HL-60/S4 (cell line): ENCODE measurements around the gene CNGB1.
"Not testable (repeated sequence)": the region's sequence is repeated elsewhere in the genome, so short reads cannot be mapped to it uniquely, and the experiment has no call there.

Experiments used
- in situ Hi-C: fragments of 300-500 bp; cut with MboI; formaldehyde crosslinking; loops from 2 replicates; pipeline ENCODE4 v1.14.3; 2022; ENCODE audit warnings: low sequenced_read_pairs

Gene CNGB1

DNA sequence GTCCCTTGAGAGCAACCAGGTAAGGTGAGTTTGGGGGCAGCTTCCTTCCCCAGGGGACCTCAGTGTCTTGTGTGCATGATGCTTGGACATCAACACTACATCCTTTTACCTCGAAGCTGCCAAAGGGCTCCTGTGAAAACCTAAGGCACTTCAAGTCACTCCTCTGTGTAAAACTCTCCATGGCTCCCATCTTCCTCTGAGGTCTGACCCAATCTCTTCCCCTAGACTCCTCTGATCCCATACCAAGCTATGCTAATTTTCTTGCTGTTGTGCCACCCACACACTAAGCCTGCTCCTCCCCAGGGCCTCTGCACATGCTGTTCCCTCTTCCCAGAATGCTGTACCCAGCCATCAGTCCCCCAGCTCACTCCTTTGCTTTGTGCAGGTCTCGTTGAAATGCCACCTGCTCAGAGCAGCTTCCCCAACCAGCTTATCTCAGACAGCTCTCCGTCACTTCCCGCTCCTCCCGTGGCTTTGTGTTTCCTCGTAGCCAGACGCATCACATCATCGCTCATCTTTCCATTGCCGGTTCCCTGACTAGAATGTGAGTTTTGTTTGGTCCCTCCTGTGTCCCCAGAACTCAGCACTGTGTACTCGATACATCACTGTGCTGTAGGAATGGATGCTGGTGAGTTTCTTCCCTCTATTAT lies 78.4 kb downstream of the CNGB1 start:
- in situ Hi-C loops = loop anchor here (10.0 kb wide), 1 partner anchor 112 kb away; the partner anchor contains the start of genes USB1 and ZNF319

GRCh38 chr16:57892041-57892440 lies 78.9 kb downstream of the CNGB1 start:
- in situ Hi-C loops = loop anchor here (10.0 kb wide), 1 partner anchor 113 kb away; the partner anchor contains the start of genes USB1 and ZNF319

DNA sequence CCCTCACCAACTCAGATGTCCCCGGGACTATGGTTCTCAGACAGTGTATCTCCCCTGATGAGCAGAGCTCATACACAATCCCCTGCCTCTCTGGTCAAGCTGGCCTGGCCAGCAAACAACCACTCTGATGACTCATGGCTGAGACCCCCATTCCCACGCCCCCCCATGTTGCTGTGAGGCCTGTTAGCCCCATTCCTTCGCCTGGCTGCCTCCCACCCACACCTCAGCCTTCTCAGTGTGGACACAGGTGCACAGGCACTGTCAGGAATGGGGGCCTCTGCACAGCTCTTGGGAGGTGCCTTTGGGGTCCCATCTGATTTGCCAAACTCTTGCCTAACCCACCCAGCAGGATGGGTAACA lies 80.2 kb downstream of the CNGB1 start:
- in situ Hi-C loops = loop anchor here (10.0 kb wide), 1 partner anchor 114 kb away; the partner anchor contains the start of genes USB1 and ZNF319

DNA sequence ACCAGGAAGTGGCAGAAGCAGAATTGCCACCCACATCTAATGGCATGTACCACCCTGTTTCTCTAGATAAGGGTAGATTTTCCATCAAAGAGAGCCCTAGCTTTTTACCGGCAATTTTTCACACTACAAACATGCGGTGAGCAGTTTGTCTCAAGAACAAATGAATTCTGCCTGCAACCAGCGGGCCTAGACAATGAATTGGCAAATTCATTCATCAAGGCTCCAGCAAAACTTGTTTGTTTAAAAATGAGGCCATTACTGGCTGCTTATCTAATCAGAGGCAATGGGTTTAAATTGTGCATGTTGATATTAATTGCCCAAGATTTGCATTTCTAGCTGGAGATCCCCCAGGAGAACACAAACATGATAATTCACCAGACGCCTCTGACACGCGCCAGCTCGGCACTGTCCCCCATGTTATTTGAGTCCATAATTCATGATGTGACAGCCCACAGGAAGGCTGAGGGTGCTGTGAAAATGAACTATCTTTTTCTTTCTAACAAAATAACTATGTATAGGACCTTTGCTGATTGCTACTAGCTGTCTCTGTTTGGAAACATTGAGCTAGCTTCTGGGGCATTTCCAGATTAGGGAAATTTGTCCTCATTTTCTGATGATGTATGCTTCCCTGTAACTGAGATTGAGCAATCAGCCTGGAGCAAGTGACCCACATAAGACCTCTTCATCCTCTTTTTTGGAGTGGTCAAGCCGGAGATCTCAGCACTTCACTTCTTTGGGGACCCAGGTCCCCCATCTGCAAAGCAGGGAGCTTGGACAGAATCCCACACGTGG lies 80.8 kb downstream of the CNGB1 start:
- in situ Hi-C loops = loop anchor here (10.0 kb wide), 1 partner anchor 115 kb away; the partner anchor contains the start of genes USB1 and ZNF319

DNA sequence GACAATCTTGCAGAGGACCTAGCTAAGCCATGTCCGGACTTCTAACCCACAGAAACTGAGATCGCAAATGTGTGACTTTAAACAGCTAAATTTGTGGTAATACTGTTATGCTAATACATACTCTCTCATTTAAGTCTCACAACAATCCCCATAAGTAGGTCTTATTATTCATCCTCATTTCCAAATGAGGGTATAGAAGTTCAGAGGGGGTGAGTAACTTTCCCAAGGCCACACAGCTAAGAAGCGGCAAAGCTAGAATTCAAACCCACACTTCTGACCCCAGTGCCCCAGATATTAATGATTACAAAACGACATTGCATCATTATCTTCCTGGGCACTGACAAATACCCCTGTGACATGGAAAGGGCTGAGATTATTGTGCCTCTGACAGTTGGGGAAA lies 81.4 kb downstream of the CNGB1 start:
- in situ Hi-C loops = no loop called here

DNA sequence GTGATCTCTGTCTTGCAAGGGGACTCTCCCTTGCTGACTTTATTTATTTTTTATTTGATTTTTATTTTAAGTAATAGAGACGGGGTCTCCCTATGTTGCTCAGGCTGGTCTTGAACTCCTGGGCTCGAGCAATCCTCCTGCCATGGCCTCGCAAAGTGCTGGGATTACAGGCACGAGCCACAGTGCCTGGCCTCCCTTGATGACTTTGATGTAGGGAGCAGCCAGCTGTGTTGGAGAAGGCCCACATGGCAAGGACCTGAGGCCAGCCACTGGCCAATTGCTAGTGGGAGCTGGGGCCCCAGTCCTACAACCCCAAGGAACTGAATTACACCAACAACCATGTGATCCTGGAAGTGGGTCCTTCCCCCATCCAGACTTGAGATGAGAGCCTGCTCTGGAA lies 81.8 kb downstream of the CNGB1 start:
- in situ Hi-C loops = no loop called here

GRCh38 chr16:57888128-57888527 lies 82.8 kb downstream of the CNGB1 start:
- in situ Hi-C loops = no loop called here

DNA sequence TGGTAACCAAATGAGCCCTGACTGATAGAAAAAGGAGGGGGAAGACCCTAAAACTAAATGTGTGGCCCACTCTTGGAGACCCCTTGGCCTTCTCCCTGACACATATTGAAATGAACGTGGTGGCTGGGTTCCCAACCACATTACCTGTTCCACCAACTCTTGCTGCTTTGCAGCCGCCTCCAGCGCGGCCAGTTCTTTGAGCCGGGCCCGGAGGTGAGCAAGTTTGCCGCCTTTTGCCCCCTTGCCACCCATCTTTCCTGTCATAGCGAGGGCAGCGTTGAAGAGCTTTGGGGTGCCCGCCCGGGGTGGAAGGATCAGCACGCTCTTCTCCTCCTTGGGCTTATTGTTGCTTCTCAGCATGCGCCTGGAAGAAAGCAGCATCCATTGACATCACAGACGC lies 83.2 kb downstream of the CNGB1 start:
- in situ Hi-C loops = no loop called here

DNA sequence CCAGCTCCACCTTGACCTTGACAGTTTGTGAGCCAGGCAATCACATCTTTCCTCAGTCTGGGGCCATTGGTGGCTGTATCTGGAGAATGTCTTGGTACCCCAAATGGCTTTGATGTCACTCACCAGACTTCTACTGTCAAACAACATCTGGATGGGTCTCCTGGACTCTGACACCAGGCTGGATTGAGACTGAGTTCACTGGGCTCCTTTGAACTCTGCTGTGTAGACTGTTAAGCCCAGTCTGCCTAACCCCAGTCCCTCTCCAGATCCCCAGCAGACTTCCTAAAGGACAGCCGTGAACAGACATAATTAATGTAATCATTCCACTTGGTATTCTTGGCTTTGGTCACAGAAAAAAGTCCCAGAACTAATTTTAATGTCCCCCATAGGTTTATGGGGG lies 84.5 kb downstream of the CNGB1 start:
- in situ Hi-C loops = no loop called here

- in situ Hi-C loops = no loop called here
Measured at GRCh38 chr16:57884655-57885133, 86.2 kb downstream of the CNGB1 start.

DNA sequence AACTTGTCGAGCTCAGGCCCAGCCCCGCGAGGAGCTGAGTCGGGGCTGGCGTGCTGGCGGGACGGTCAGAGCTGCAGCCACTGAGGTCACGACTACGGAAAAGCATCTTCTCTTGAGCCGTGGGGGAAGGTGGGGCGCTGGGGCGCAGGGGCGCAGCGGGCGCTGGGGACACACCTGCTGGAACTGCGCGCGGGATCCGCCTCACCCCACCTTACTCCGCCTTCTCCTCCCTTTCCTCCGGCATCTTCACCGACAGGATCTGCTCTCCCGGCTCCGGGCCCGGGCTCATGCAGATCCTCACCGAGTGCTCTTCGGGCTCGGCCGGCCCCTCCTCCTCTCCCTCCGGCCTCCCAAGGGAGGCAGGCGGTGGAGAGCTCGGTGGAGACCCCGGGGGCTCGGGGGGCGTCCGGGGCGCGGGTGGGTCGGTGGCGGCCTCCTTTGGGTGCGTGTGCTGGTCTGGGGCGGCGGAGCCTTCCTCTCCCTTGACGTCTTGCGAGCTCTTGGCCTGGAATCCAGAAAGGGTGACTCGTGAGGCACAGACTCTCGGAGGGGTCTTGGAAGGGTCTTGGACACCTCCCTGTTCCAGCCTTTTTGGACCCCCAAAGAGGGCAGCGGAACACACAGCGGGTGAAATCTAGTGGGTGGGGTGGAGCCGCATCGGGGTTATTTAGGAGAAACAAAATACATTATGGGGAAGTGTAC lies 86.8 kb downstream of the CNGB1 start:
- in situ Hi-C loops = no loop called here

GRCh38 chr16:57883480-57883879 lies 87.4 kb downstream of the CNGB1 start:
- in situ Hi-C loops = no loop called here

DNA sequence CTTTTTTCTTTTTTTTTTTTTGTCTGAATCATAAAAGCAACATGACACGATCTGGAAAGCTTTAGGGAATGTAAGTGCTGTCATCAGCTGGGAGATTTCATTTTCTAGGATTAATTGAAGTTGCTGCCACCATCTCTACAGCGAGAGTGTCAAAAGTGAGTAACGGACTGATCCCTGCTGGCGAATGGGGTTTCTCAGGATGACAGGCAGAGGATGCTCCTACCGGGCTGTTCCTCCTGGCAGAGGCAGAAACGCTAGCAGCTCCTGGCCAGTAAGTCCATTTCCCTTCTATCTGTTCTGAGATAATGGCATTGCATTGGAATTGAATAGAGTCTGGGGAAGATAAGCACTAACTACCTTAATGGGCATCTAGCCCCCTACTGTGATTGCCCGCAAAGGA lies 88.1 kb downstream of the CNGB1 start:
- in situ Hi-C loops = no loop called here

DNA sequence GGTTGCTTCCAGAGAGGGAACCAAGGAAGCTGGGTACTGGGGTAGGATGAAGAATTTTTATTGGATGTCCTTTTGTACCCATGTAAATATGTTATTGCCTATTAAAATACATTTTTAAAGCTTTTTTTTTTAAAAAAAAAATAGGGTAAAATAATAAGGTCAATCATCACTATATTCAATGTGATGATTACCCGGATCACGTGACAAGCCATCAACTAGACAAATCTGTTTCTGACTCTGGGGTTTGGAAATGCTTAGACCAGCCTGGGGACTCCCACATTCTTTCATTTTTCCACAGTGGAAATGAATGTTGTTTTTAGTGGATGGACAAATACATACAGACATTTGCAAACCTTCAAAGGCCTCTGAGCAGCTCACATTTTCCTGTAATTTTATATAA lies 88.7 kb downstream of the CNGB1 start:
- in situ Hi-C loops = no loop called here

DNA sequence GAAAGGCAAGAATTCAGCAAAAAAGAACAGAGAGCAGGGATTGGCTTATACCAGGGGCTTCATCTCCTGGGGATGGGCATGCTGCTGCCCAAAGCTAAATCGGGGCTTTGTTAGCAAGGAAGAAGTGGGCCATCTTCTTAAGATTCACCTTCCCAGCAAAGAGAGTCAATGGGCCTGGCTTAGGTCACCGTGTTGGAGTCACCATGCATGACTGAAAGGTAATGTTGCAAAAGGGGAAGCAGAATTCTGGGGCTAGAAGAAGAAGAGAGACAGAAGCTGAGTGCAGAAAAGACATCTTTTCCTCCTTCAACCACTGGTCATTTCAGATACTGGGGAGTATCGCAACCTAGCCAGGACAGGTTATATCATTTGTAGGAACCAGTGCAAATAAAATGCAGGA lies 92.3 kb downstream of the CNGB1 start:
- in situ Hi-C loops = no loop called here

DNA sequence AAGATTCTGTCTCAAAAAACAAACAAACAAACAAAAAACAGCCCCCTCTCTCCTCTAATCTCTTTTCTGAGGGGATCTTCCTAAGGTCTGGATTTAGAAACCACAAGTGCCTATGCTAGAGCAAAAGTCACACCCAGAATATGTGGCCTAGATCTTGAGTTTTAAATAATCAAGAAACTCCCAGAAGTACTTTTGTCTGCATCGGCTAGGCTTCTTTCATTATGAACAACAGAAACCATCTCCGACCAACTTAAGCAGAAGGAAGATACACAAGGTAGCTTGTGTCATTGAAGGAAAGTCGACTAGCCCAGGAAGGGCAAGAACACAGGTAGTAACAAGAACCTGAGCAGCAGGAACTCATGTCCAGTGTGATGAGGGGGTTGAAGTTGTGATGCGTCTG lies 94.7 kb downstream of the CNGB1 start:
- in situ Hi-C loops = no loop called here

DNA sequence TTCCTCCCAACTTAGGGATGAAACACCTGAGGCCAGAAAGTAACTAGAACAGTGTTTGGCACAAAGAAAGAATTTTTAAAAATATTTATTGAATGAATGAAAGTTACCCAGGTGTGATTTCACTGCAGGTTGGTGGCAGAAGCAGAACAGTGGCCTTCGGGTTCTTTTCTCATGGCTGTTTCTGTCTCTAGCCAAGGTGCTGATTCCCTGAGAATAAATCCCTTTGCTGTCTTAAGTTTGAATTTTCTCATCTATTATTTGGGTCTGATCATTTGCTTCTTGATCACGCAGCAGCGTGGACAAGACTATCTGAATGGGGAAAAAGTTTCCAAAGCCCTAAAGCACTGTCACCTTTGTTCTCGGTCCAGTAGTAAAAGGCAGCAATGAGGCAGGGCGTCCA lies 95.6 kb downstream of the CNGB1 start:
- in situ Hi-C loops = no loop called here

DNA sequence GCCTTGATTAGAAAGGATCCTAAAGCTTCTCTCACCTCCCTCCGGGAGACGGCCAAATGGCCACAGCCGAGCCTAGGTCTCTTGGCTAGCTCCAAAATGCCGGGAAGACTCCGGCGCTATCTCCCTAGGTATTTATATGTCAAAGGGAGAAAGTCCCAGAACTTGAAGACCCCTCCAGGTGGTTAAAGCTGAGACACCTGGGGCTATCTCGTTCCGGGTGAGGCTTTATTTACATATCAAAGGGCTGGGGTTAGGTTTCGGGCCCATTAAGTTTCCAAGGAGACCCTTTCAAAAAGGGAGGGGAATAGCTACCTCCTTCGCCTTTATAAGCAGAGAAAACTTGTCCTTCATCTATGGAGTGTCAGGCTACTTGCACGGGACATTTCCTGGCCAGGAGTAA lies 97.7 kb downstream of the CNGB1 start:
- in situ Hi-C loops = no loop called here

GRCh38 chr16:57872764-57873163 lies 98.2 kb downstream of the CNGB1 start:
- in situ Hi-C loops = not testable (repeated sequence)

- in situ Hi-C loops = no loop called here
Measured at GRCh38 chr16:57871456-57871855, 99.5 kb downstream of the CNGB1 start.

GRCh38 chr16:57870753-57871454 lies 100.0 kb downstream of the CNGB1 start:
- in situ Hi-C loops = no loop called here
